Stomach (tissue), 9 donors: ENCODE results near the gene MYT1. TPM values are rescaled to one million over a fixed set of nuclear protein-coding genes. Genes with fewer than 3 reads are reported as not detected.

ENCODE experiments used
- DNase-seq, 2 donors: peaks; one replicate each; pipeline versions ENCODE4 v3.0.0 to v3.0.0-alpha.2; 2013 to 2019
- H3K27ac ChIP-seq, 5 donors: fragments of 200-600 bp in 4 of 5; sonication (generic) in 4 of 5; one replicate each; pipeline ENCODE4 v1.5.1; 2013 to 2019; ENCODE audit warnings: mild to moderate bottlenecking in 1 of 5, moderate library complexity in 1 of 5
- H3K27me3 ChIP-seq, 3 donors: fragments of 200-600 bp; sonication (generic); one replicate each; pipeline ENCODE4 v1.5.1; 2017 to 2019; ENCODE audit warnings: mixed run types in 1 of 3
- H3K36me3 ChIP-seq, 4 donors: fragments of 200-600 bp; sonication (generic); 1 replicate in 3 of 4; 2 replicates in 1 of 4; pipeline ENCODE4 v1.5.1; 2016 to 2019
- H3K4me1 ChIP-seq, 4 donors: fragments of 200-600 bp; sonication (generic); one replicate each; pipeline ENCODE4 v1.5.1; 2016 to 2019
- H3K4me3 ChIP-seq, 4 donors: fragments of 200-600 bp; sonication (generic) in 3 of 4; one replicate each; pipeline ENCODE4 v1.5.1; 2016 to 2019; ENCODE audit warnings: mild to moderate bottlenecking in 1 of 4
- H3K9me3 ChIP-seq, 4 donors: fragments of 200-600 bp; sonication (generic); one replicate each; pipeline ENCODE4 v1.5.1; 2016 to 2019
- CTCF ChIP-seq, 7 experiments: fragments of 450-650 bp in 4 of 7; fragments of 200-600 bp in 3 of 7; sonication (generic) in 3 of 7; IDR thresholded peaks; one replicate each; pipeline ENCODE4 v1.5.1; 2016 to 2019; ENCODE audit warnings: antibody characterized with exemption in 7 of 7, control low read depth in 2 of 7, mild to moderate bottlenecking in 1 of 7
- EP300 ChIP-seq: sonication (generic); formaldehyde crosslinking; IDR thresholded peaks from one replicate; pipeline ENCODE4 v1.6.1; 2017; ENCODE audit warnings: antibody characterized with exemption
- POLR2A ChIP-seq, 4 donors: fragments of 450-650 bp; IDR thresholded peaks; one replicate each; pipeline ENCODE4 v1.6.1; 2016; ENCODE audit warnings: antibody characterized with exemption in 4 of 4, control low read depth in 2 of 4, mild to moderate bottlenecking in 1 of 4, moderate library complexity in 1 of 4
- POLR2AphosphoS5 ChIP-seq, 3 donors: sonication (generic); formaldehyde crosslinking; IDR thresholded peaks; one replicate each; pipeline ENCODE4 v1.6.1; 2016; ENCODE audit warnings: antibody characterized with exemption in 3 of 3
- WGBS, 5 donors: extraction: QIAGEN DNeasy Blood & Tissue Kit in 3 of 5; methylation state at CpG; one replicate each; pipeline versions ENCODE4 v1.1.5 to v1.1.7; 2013 to 2018; 5-methylcytosine and 5-hydroxymethylcytosine counted together
- intact Hi-C: fragments of 100-400 bp; cut with DNase I; formaldehyde crosslinking; loops from one replicate; pipeline ENCODE4 v1.15.1; 2023; ENCODE audit warnings: low total_unique reads
- polyA plus RNA-seq, 3 donors: library from polyadenylated mRNA; stranded (reverse); fragments of 200-250 nt; gene quantifications; one replicate each; pipeline ENCODE4 v1.2.3, GENCODE V29; 2013
- total RNA-seq, 5 donors: library from RNA; depleted of rRNA; stranded (reverse); fragments of >200 nt; gene quantifications; one replicate each; pipeline versions ENCODE4 v1.1.0 to v1.2.3, GENCODE V29; 2014 to 2016
- donor health status: healthy with polysubstance abuse.
- donor health status: Bipolar disorder and iron deficiency.
- donor health status: healthy.

Gene MYT1
- total and polyA plus RNA-seq, 8 donors = 0.08 to 0.55 (median 0.25) TPM; not detected in 5

DNA sequence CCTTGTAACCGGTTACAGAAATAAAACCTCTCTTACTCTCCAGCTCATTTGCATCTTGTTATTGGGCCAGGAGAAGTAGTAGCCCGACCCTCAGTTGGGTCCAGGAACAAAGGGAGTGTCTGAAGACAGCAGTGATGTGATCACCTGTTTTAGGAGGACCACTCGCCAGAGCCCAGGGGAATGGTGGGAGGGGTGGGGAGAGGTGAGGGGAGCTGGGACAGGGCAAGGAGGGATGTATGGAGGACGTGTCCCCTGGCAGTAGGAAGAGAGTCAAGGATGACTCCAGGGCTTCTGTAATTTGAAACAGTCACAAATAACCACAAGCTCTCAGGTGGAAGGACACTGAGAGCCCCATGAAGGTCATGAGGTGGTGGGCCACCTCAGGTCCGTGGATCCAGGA is 89.9 kb downstream of the MYT1 start:
- Histone ChIP-seq H3K27ac (no peak overlapping the region), H3K27me3 (peaks cover 0 to 17% (median 0%) of the 10 kb centered on the region in 3 donors), H3K36me3 (no peaks in the 10 kb centered on the region), H3K9me3 (no peaks in the 10 kb centered on the region), H3K4me3 (no peak overlapping the region), H3K4me1 (peaks cover 15 to 34% (median 21%) of the 10 kb centered on the region in 4 donors)
- DNase-seq = no peak
- TF ChIP-seq EP300 (no peak), POLR2A (IDR thresholded peaks at IDR 0.05) (no peak), CTCF (IDR thresholded peaks at IDR 0.05) (no peak), POLR2AphosphoS5 (IDR thresholded peaks at IDR 0.05) (no peak)
- 76 to 92% (median 90%) methylated on average over 5 of the region's 5 CpGs for WGBS, 5 donors
- intact Hi-C loops = no loop called here

DNA sequence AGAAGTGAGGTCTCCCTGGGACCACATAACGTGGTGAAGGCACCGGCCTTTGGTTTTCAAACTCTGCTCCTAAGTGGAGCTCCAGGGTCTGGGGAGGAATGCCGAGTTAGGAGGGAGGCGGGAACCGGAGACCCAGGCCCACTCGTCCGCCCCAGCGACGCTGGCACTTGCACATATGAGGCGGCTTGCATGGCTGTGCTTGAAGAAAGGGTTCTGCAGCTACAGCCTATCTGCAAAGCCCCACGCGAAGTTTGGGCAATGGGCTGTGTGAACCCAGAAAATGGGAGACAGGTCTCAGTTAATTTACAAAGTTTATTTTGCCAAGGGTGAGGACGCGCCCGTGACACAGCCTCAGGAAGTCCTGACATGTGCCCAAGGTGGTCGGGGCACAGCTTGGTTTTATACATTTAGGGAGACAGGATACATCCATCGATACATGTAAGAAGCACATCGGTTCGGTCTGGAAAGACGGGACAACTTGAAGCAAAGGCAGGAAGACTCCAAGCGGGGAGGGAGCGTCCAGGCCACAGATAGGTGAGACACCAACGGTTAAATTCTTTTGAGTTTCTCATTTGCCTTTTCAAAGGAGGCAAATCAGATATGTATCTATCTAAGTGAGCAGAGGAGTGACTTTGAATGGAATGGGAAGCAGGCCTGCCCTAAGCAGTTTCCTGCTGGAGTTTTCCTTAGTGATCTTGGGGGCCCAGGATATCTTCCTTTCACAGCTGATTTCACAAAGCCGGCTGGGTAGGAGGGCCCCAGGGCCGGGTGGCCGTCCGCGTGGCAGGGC is 90.5 kb downstream of the MYT1 start:
- DNase-seq = no peak
- Histone ChIP-seq H3K27ac (peak overlapping the region; percentile 82 to 91 (median 88)), H3K27me3 (peaks cover 0 to 17% (median 0%) of the 10 kb centered on the region in 3 donors), H3K4me3 (peak overlapping the region; percentile 77 to 96 (median 93)), H3K9me3 (no peaks in the 10 kb centered on the region), H3K4me1 (peaks cover 15 to 36% (median 21%) of the 10 kb centered on the region in 4 donors), H3K36me3 (no peaks in the 10 kb centered on the region)
- no peak for TF ChIP-seq POLR2A (IDR thresholded peaks at IDR 0.05)
- no peak for TF ChIP-seq POLR2AphosphoS5 (IDR thresholded peaks at IDR 0.05)
- TF ChIP-seq CTCF (IDR thresholded peaks at IDR 0.05) = no peak
- TF ChIP-seq EP300 = no peak
- WGBS, 5 donors = 76 to 80% (median 78%) methylated on average over 27 to 28 of the region's 28 CpGs
- intact Hi-C loops = no loop called here

DNA sequence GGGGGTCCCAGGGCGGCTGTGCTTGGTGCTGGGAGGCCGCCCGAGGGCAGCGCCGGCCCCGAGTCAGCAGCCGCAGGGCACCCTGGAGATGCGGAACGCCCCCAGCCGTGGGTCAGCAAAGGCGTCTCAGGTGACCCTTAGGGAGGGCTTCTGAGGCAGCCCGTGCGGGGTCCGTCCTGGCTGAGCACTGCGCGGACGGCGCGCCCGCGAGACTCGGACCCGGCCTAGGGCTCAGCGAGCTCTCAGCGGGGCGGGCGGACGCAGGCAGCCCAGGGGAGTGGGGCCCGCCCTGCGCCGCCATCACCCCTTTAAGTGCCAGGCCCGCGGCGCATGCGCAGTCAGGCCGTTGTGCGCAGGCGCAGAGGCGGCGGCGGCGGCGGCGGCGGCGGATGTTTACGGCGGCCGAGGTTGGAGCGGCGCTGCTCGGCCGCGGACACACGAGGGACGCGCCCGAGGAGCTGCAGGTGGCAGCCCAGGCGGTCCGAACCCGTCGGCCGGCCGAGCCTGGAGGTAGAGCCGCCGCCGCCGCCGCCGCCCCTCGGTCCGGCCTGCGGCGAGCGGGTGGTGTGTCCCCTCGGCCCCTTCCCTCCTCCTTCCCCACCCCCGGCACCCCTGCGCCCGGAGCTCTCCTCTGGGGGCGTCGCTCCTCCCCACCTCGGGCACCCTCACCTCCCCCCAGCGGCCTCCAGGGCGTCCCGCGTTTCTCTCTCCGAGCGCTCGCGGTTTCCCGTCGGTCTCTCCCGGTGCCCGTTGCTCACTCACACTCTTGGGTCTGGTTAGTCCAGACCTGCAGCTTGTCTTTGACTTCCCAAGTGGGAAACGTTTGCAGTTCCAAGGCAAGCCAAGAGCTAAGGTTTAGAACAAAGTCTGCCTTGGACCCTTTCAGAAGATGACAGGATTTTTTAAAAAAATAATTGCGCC is 91.4 kb downstream of the MYT1 start, which contains the start of gene PCMTD2:
PCMTD2 (plus strand) TSS at position 388 of the 921 bp plus-strand sequence. CDS start 4,218 bp downstream, outside the sequence.
- H3K4me3 ChIP-seq = peak within 1 kb of the TSS; percentile 77 to 96 (median 93)
- TF ChIP-seq POLR2A (IDR thresholded peaks at IDR 0.05) = no peak
- TF ChIP-seq POLR2AphosphoS5 (IDR thresholded peaks at IDR 0.05) = peak; percentile 52 to 78 (median 71)
- no peak for TF ChIP-seq EP300
- TF ChIP-seq CTCF (IDR thresholded peaks at IDR 0.05) = no peak

More for the DNA sequence above, 91.4 kb downstream of the MYT1 start, which contains the start of gene PCMTD2:
- Histone ChIP-seq H3K36me3 (no peaks in the 10 kb centered on the region), H3K27me3 (peaks cover 0 to 17% (median 0%) of the 10 kb centered on the region in 3 donors), H3K9me3 (no peaks in the 10 kb centered on the region), H3K4me1 (peaks cover 16 to 43% (median 28%) of the 10 kb centered on the region in 4 donors), H3K27ac (peak within 1 kb of the TSS; percentile 82 to 91 (median 88))
- peak; percentile 85 to 97 for DNase-seq
- 0 to 1% (median 1%) methylated on average over 34 to 96 of the region's 96 CpGs for WGBS, 5 donors
- intact Hi-C loops = no loop called here
